HG02840 (cell line): ENCODE measurements around the gene FOXC1.

Experiments used
- ATAC-seq: cut with Tn5 transposase; IDR thresholded peaks from one replicate; pipeline ENCODE4 v1.9.1; 2021; ENCODE audit warnings: mild to moderate bottlenecking, moderate library complexity, moderate number of reproducible peaks; ENCODE audit not compliant: unreplicated experiment, low FRiP score

FOXC1 gene

GRCh38 chr6:1598886-1599285 lies 10.8 kb upstream of the FOXC1 start:
- no peak for ATAC-seq

DNA sequence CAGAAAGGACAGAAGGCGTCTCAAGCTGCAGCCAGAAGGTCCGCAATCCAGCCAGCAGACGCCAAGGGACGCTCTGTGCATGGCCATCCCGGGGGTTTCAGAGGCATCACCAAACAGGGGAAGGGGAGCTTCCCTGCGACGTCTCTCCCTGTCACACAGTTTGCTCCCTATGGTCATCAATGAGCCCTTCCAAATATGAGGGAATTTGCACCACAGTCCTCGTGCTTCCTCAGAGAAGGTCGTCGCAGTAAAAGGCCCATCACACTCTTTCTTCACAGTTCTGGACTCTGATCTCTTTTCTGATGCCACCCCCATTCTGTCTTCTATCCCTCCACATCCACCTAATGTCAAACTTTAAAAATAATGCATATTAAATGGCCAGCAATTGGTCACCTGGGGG lies 10.2 kb upstream of the FOXC1 start:
- ATAC-seq: no peak

DNA sequence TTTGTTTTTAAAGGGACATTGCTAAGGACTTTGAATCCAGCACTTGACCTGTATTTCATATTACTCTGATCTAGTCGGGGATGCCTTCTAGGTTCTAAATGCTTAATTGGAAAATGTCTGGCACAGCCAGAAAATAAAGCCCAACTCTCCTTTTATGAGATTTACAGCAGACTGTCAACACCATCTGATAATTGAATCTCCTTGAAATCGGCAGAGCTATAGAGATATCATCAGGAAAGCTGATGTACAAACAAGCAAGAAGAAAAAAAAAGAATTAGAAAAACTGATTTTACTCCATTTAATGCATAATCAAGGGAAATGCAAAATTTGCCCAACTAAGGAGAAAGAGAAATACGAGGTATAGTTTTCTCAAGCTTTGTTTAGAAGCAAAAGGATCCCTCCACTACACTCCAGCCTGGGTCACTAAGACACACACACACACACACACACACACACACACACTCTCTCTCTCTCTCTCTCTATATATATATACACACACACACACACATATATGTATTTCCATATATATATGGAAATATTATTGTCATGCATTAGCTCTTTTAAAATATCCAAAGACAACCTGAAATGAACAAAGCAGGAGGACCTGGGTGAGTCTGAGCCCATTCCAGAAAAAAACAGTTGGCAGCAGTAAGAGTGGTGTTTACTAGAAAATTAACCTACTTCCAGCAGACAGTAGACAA lies 9.5 kb upstream of the FOXC1 start:
- no peak for ATAC-seq

DNA sequence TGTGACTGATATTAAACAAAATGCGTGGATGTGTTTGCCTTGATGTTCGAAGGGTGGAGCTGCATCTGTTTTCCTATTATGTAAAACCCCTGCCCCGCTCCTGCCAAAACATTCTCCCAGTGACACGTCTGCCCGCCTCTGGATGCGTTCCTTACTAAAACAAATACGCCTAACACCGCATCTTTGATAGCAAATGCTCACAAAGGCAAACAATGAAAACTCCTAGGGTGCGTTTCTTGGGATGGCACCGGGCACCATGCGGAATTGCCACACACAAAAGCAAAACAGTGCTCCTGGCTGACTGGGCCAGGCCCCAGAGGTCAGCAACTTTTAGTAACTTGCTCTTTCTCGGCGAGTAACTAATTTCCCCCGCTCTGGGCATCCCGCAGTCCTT lies 9.0 kb upstream of the FOXC1 start:
- ATAC-seq: no peak

- no peak for ATAC-seq
Observed at GRCh38 chr6:1601158-1602048, 8.3 kb upstream of the FOXC1 start.

DNA sequence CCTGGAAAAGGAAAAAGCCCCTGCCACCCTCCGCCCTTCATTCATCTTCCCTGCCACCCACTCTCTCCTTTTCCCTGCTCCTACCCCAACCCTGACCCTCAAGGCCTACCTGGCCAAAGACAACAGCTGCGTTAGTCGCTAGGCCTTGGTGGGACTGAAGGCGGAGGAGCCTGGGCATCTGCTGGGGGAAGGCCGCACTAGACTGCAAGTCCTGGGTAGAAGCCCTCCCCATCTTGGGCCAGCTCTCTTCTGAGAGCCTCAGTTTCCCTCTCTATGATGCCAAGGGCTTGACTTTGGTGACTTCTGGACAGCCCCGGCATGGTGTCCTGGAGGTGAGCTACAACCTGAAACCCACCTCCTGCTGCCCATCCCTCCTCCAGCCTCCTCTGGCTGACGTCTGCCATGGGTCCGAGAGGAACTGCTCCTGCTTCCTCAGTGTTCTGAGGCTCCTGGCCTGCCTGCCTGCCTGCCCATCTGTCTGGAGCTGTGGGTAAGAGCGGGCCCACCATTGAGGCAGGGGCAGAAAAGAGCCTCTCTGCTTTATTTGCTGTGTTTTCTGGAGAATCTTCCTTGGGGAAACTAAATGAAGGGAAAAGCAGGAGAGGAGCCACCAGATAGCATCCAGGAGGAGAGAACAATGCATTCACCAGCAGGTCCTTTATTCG lies 7.5 kb upstream of the FOXC1 start:
- no peak for ATAC-seq

- ATAC-seq: no peak
Observed at GRCh38 chr6:1603708-1604107, 6.0 kb upstream of the FOXC1 start.

DNA sequence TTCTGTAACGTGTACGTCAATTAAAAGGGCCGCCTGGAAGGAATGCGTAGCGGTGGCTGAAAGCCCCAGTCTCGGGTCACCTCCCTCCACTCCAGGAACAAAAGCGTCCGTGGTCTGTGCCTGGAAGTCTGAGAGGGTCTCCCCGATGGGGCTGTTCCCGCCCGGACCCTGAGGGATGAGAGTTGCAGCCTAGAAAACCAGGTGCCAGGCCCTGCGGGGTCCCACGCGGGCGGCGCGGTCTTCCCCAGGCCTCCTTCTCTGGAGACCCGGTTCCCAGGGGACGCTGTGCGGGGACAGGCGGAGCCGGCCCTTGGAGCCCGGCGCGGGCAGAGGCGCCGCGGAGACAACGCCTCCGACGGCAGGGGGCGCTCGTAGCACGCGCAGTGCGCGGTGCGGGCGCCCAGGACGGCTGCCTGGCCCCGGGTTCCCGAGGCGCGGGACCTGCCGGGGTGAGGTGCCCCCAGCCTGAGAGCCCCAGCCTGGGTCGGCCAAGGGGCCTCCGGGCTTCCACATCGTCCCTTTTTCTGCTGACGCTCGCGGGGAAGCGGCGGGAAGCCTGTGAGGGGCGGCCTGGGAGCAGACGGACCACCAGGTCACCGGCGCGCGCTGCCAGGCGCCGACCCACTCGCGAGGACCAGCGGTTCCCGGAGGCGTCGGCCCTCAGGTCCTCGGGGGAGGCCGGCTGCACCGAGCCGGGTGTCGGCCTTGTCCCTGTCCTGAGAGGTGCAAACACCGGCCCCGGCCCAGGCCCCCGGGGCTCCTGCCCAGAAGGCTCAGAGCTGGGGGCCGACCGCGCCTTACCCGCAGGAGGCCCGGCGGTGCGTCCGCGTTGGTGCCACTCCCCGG lies 5.3 kb upstream of the FOXC1 start:
- ATAC-seq: peak; percentile 59

DNA sequence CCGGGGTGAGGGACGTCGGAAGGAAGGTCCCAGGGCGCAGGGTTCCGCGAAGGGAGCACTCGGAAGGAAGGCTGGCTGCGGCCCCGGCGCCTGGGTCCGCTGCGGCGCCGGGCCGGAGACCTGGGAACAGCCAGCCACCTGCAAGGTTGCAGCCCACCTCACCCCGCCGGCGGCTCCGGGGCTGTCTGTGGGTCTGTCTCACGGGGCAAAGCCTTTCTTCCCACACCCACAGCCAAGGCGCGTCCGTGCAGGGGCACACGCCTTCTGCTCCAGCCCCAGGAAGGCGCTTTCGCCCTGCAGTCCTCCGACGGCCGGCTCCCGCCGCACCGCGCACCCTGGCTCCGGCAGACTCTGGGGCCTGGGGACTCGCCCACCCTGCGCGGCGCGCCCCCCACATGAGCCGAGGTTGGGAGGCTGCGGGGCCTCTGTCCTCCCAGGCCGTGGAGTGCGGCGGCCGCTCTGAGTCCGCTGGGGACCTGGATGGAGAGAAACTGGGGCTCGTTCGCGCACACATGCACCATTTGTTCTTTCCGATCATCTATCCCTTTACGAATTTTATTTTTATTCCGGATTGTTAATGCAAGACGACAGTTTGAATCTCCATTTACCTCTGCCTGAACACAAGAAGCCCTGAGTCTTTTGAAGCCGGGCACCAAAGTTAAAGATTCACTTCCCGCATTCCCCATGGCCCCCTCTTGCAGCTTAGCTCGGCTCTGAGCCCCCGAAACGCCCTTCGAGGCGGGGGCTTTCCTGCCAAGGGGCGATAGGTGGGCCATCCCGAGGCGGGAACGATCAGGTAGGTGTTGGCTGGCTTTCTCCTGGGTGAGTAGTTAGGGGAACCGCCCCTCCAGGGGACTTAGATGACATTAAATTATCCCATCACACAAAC lies 4.5 kb upstream of the FOXC1 start:
- ATAC-seq: no peak

DNA sequence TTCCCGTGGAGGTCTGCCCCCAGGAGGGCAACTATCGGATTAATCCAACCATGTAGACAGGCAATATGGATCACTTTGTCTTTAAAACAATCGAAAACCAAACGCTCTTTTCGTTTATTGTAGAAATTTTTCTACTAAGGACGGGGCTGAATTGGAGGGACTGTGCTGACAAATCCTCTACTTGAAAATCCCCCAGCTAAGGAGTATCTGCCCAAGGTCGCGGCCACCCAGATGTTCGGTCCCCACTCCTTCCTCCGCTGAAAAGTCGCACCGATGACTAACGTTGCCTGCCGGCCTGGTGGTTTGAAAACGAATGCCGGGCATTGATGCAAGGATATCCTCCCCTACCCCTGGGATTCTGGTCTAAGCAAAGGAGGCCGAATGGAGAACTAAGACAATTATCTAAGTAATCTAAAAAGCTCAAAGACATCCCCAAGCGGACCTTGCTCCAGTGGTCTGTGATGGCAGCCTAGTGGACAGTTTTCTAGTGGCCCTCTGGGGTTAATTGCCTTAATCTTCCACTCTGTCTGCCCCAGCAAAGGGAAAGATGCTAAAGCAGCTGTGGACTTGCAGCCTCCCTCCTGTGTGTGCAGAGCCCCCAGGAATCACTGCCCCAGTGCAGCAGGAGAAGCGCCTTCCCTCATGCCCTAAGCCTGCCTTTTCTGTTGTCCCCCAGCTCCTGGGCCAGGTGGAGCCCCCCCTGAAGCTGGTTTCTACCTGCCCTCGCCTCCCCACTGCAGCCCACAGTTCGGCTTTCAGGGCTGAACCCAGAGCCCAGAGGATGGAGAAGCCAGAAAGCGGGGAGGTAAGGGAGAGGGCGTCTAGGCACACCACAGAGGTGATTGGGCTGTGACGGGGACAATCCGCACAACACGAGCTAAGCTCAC lies 3.6 kb upstream of the FOXC1 start:
- ATAC-seq: no peak

DNA sequence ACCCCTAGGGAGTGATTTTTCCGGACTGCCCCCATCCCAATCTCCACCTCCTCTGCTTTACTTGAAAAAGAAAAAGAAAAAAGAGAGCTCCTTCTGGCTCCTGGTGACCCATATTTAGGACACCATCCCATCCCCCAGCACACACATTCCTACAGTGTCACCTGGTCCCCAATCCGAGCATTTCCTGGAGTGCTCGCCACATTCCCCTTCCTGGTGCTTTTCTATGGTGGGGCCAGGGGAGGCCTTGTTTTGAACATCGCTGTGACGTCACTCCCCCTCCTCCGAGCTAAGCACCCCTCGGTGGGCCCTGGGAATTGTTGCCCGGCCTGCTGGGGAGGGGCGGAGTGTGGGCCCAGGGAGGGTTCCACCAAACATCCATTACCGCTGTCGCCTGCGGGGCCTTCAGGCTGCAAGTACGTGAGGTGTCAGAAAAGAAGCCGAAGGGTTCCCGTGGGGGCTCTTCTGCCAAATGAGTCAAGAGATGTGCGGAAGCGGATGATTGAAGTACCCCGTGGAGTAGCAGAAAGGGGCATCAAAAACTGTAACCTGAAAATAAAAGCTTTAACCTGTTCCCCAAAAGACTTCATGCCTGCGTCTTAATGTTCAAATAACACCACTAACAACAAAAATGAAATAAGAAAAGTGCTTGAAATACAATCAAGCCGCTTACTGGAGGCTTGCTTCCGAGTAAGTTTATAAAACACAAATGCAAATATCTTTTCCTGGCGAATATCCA lies 2.8 kb upstream of the FOXC1 start:
- no peak for ATAC-seq

DNA sequence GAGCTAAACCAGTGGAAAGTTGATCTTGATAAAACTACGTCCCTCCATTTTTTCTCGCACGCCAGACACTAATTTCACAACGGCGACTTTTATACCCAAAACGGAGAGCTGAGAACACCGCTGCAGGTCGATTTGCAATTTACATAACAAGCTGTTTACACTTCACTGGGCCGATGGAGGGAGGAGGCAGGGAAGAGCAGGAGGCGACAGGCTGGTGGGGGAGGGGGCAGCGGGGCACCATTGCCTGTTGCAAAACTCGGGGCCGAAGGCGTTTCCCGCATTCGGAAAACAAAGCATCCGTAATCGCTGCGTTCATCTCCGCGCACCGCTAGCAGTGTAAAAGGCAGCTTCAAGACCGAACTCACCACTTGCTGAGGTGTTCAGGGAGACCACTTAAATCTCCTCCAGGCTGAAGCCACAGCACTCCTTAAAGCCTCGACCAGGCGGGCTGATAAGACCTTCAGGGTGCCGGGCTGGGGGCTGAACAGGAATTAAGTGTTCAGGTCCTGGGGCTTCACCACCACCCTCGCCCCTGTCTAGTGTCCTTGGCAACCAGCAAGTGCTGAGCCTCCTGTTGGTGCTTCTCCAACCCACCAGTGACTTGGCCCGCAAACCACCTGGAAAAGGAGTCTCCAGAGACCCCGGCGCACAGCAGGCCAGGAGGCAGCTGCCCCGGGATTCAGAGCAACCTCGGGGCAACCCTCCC lies 2.0 kb upstream of the FOXC1 start:
- no peak for ATAC-seq

DNA sequence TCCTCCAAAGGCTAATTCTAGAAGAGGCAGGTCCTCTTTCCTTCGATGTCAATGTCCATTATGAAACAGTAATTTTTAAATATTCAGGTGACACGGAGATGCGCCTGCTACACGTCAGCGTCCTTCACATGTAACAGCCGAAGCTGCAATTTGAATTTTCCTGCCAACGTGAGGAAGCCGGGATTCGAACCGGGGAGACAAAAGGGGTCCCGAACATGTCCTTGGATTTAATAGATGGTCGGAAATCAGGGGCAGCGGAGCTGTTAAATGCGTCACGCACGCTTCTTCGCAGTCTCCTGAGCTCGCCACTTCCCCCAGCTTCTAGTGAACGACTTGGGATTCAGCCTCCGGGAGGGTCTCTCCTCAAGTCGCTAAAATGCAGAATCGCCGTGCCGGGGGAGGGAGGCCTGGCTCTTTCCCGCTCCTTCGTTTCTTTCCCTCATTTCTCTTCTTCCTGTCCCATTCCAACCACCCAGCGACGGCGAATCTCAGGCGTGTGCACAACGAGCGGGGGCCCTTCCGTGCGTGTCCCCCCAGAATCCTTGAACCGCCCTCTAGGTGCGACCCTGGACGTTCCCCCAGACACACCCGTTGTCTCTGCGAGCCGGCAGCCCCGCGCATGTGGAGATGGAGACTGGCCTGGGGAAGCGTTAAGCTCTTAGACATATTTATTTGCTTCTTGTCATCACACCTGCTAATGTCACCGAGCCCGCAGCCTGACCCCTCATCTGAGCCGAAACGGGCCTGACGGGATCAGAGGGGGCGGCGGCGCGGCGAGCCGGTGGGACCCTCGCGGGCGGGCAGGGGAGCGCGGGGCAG lies 1.3 kb upstream of the FOXC1 start:
- no peak for ATAC-seq

- no peak for ATAC-seq
Observed at GRCh38 chr6:1609041-1609647, 571 bp upstream of the FOXC1 start.

DNA sequence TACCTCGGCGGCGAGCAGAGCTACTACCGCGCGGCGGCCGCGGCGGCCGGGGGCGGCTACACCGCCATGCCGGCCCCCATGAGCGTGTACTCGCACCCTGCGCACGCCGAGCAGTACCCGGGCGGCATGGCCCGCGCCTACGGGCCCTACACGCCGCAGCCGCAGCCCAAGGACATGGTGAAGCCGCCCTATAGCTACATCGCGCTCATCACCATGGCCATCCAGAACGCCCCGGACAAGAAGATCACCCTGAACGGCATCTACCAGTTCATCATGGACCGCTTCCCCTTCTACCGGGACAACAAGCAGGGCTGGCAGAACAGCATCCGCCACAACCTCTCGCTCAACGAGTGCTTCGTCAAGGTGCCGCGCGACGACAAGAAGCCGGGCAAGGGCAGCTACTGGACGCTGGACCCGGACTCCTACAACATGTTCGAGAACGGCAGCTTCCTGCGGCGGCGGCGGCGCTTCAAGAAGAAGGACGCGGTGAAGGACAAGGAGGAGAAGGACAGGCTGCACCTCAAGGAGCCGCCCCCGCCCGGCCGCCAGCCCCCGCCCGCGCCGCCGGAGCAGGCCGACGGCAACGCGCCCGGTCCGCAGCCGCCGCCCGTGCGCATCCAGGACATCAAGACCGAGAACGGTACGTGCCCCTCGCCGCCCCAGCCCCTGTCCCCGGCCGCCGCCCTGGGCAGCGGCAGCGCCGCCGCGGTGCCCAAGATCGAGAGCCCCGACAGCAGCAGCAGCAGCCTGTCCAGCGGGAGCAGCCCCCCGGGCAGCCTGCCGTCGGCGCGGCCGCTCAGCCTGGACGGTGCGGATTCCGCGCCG lies 994 bp downstream of the FOXC1 start:
- ATAC-seq: peak; percentile 19

- no peak for ATAC-seq
Observed at GRCh38 chr6:1611322-1611571, 1.5 kb downstream of the FOXC1 start.
